Subcutaneous adipose tissue (tissue), 4 donors: ENCODE data around the gene PGLYRP3. TPM values are rescaled to one million over a fixed set of nuclear protein-coding genes. Genes with fewer than 3 reads are reported as not detected.

Source experiments
- total RNA-seq, 4 donors: library from RNA; depleted of rRNA; stranded (reverse); fragments of >200 nt; gene quantifications; one replicate each; pipeline ENCODE4 v1.1.0, GENCODE V29; 2016
- TF ChIP-seq, protein P1 (sequence below): fragments of 450-650 bp; IDR thresholded peaks from one replicate; pipeline ENCODE4 v1.5.1; 2016; ENCODE audit warnings: low read depth, mild to moderate bottlenecking, control low read depth, antibody characterized with exemption, moderate library complexity

PGLYRP3 gene
- total RNA-seq, 4 donors from 2014 or later: not detected

DNA sequence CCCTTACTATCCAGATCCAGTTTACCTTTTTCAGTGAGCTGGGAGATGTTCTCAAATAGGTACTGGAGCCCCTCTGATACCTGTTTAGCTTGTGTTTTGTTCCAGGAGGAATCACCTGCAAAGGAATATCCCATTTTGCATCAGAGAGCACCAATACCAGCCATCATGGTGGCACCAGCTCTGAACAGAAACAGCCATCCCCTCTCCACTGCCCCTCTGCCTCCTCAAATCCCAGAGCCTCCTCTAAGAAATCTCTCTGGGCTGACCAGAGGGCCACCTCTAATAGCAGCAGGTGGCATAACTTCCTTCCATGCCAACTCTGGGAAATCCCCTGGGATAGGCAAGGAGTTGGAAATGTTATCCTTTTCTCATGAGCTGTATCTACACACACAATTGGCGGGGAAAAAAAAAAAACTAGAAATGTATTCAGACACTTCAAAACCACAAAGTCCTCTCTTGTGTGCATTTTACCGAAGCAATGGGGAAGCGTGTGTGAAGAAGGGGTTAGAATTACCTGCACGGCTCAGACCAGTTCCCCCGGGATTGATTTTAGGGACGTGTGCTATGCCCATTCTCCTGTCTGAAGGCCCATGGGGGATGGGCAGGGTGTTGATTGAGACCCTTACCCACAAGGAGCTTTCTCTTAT lies 33.4 kb upstream of the PGLYRP3 start:
- TF ChIP-seq, protein P1, sequence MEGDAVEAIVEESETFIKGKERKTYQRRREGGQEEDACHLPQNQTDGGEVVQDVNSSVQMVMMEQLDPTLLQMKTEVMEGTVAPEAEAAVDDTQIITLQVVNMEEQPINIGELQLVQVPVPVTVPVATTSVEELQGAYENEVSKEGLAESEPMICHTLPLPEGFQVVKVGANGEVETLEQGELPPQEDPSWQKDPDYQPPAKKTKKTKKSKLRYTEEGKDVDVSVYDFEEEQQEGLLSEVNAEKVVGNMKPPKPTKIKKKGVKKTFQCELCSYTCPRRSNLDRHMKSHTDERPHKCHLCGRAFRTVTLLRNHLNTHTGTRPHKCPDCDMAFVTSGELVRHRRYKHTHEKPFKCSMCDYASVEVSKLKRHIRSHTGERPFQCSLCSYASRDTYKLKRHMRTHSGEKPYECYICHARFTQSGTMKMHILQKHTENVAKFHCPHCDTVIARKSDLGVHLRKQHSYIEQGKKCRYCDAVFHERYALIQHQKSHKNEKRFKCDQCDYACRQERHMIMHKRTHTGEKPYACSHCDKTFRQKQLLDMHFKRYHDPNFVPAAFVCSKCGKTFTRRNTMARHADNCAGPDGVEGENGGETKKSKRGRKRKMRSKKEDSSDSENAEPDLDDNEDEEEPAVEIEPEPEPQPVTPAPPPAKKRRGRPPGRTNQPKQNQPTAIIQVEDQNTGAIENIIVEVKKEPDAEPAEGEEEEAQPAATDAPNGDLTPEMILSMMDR: no peak

DNA sequence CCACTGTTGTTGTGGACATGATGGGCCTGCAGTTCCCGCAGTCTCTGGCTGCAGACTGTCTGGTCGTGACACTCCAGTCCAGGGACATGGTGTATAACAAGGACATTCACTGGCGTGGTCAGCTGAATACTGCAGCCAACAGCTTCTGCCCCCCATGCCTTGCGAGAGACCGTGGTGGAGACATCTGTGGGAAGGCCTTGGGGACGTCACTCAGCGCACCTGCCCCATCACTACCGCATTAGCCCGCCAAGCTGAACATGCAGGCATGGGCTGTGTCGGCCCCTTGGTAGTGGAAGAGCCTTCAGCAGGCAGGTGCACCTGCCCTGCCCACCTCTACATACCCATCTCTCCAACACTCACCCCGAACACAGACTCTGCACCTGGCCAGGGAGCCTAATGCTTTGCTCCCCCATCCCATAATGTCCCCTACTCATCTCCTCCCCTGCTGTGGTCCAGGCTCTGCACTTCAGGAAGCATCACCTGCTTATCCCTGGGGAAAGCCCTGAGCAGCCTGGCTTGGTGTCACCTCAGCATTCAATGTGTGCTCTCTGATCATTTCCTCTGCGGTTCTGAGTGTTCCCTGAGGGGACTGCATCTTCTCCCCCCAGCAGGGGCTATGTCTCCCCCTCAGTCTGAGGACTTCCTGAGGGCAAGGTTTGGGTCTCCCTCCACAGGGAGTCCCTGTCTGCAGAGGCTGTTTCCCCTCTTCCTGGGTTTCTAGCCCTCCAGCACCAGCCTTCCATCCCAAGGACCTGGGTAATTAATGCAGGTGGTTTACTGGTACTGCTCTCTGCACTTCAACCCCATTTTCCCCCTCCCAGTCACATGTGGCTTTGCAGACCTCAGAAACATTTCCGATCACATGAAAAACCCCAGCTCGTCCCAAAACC lies 32.7 kb upstream of the PGLYRP3 start:
- TF ChIP-seq, protein P1: no peak

DNA sequence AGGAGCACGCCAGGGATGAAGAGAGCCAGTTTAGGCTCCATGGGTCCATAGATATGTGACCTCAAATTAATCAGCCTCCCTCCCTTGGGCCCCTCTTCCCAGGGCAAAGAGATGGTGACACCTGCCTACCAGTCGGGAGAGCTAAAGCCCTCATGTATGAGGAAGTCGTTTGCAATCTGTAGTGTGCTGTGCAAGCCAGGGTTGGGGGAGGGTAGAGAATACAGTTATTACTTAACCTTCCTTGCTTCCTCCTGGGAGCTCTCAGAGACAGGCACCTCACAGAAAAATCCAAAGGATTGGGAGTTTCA lies 31.9 kb upstream of the PGLYRP3 start:
- TF ChIP-seq, protein P1: no peak

DNA sequence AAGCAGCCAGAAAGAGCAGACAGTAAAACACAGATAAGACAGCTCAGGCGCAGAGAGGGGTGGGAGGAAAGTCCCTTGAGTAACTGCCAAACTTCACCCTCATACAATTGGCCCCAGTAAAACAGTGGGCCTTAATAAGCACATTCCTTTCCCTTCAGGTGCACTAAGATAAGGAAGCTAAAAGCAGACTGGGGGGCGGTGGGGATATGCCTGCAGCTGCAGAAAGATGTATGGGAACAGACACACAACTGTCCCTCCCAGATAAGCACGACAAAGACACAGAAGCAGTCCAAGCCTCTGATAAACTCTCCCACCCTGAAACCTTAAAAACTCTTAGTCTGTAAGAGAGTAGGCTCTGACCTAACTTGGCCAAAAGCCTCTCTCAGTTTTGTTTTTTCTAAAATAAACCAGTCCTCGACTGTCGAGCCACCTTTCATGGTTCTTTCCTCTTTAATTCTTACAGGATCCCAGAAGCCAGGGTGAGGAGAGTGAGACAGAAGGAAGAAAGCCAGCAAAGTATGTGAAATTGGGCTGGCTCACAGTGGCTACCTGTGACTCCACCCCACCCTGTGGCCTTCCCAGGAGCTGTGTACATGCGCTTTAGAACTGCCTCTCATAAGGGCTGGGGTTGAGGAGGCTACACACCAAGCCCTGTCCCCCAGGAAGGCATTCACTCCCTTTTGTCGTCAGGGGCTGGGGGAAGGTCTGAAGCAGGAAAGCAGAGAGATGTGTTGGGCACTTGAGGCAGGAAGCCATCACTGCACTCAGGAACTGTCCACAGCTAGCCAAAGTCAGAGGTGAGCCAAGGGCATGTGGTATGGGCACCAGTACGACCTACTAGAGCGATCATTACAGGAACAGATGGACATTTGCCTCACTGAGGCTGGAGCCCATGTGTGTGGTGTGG lies 31.3 kb upstream of the PGLYRP3 start:
- TF ChIP-seq, protein P1: no peak

DNA sequence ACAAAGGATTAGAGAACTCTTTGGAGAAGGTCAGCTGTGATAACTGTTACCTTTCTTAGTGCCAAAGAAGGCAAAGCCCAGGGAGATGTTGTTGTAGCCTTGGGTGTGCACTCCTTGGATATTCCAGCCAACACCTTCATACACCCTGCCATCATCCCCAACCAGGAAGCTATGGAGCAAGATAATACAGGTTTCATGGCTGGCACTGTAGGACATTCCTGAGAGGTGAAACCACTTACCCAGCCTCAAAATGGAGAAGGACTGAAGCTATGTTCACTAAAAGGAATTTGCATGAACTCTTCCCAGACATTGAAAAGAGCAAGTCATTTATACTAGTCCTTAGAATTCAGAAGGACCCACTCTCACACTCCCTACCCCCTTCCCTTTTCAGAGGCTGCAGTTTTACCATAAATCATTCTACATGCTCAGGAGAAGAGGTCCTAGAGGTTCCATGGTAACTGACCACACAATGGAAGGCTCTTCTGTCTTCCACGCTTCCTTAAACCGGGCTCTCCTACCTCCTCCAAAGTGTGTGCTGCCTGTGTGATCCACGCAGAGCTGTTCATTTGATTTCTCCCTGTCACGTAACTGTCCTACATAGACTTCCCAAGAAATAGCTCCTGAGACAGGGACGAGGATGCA lies 30.4 kb upstream of the PGLYRP3 start:
- TF ChIP-seq, protein P1: no peak

DNA sequence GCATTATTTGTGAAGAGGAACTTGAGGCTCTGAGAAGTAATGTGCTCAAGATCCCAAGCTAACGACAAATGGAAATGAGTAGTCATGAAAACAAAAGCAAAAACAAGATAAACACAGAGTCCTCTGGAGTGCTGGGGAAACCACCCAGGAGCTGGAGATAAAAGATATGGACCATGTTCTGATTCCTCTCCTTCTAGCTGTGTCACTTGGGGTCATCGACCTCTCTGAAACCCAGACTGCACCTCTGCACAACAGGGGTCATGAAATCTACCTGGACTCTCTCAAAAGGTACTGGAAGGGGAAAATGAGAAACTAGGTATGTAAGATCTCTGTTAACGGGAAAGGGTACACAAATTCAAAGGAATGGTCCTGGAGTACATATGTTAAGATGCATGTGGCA lies 29.4 kb upstream of the PGLYRP3 start:
- TF ChIP-seq, protein P1: no peak
